HG03175 (cell line): Measurements from ENCODE around the gene POR.
"Not testable (repeated sequence)": the region's sequence is repeated elsewhere in the genome, so short reads cannot be mapped to it uniquely, and the experiment has no call there.

ENCODE experiments used
- ATAC-seq: cut with Tn5 transposase; IDR thresholded peaks from one replicate; pipeline ENCODE4 v1.9.1; 2021; ENCODE audit warnings: mild to moderate bottlenecking, moderate library complexity; ENCODE audit not compliant: unreplicated experiment

Gene POR

GRCh38 chr7:75988568-75989499, 73.9 kb downstream of the POR start:
- no peak for ATAC-seq

GRCh38 chr7:75989500-75990388, 74.8 kb downstream of the POR start:
- no peak for ATAC-seq

GRCh38 chr7:75991531-75992082, 76.7 kb downstream of the POR start:
- no peak for ATAC-seq

- no peak for ATAC-seq
Observed at GRCh38 chr7:75992083-75992755, 77.3 kb downstream of the POR start.

GRCh38 chr7:75993689-75994387, 78.9 kb downstream of the POR start:
- ATAC-seq = no peak

GRCh38 chr7:75994388-75995051, 79.6 kb downstream of the POR start, which contains the start of gene TMEM120A:
Gene TMEM120A, minus strand, starts transcription at chr7:75994595. Its CDS starts 25 bp downstream, at chr7:75994570.
- ATAC-seq = peak; percentile 96

GRCh38 chr7:75995052-75995471, 80.1 kb downstream of the POR start:
- ATAC-seq = no peak

GRCh38 chr7:75995996-75996395, 81.0 kb downstream of the POR start:
- no peak for ATAC-seq

GRCh38 chr7:75996476-75996875, 81.5 kb downstream of the POR start:
- ATAC-seq = no peak

GRCh38 chr7:75998038-75998437, 83.1 kb downstream of the POR start:
- ATAC-seq = no peak

GRCh38 chr7:76000566-76000965, 85.6 kb downstream of the POR start:
- ATAC-seq = no peak

- ATAC-seq = no peak
Observed at GRCh38 chr7:76002139-76002538, 87.2 kb downstream of the POR start.

- no peak for ATAC-seq
Observed at GRCh38 chr7:76002822-76003221, 87.9 kb downstream of the POR start.

GRCh38 chr7:76003351-76003750, 88.4 kb downstream of the POR start:
- ATAC-seq = no peak

- ATAC-seq = not testable (repeated sequence)
Observed at GRCh38 chr7:76005004-76005403, 90.0 kb downstream of the POR start.

GRCh38 chr7:76008156-76008687, 93.3 kb downstream of the POR start:
- ATAC-seq = no peak

- no peak for ATAC-seq
Observed at GRCh38 chr7:76009672-76010600, 95.0 kb downstream of the POR start.

- ATAC-seq = no peak
Observed at GRCh38 chr7:76011442-76011861, 96.5 kb downstream of the POR start.
